ENCODE data around the gene FAM72A. TPM values are rescaled to one million over a fixed set of nuclear protein-coding genes. Genes with fewer than 3 reads are reported as not detected.
"Not testable (repeated sequence)": the region's sequence is repeated elsewhere in the genome, so short reads cannot be mapped to it uniquely, and the experiment has no call there.

FAM72A gene
- 1 to 10 TPM in 3 of 9 donors, under 1 TPM in 4, not detected in 2; 0.22 to 5.8 (median 0.65) TPM for total RNA-seq
- under 1 TPM; 0.46 to 0.65 TPM for polyA plus RNA-seq
- long read RNA-seq, donor 1, result 0 reads
- long read RNA-seq, donor 2, result 0 reads
- long read RNA-seq, donor 3, result 0 reads

- H3K36me3 ChIP-seq; H3K27me3 ChIP-seq; H3K9me3 ChIP-seq; H3K4me1 ChIP-seq; intact Hi-C loops (cut with DNase I): not testable (repeated sequence)
- peak within 1 kb of the TSS; percentile 47 to 91 (median 84) for H3K27ac ChIP-seq
- peak; percentile 89 to 94 (median 93) for ATAC-seq
- WGBS, 4 donors, result 0% methylated on average over 10 to 21 of the region's 36 CpGs
- peak within 1 kb of the TSS; percentile 34 to 76 (median 64) for H3K4me3 ChIP-seq
- DNase-seq, result peak; percentile 97 to 99 (median 98)
Observed at GRCh38 chr1:206202789-206203363, at the start of gene FAM72A. TSS of gene FAM72A (minus strand) at chr1:206202839. CDS start at chr1:206202025, 814 bp downstream.

- H3K36me3 ChIP-seq; H3K27ac ChIP-seq; H3K9me3 ChIP-seq; H3K4me3 ChIP-seq; H3K27me3 ChIP-seq; DNase-seq; intact Hi-C loops (cut with DNase I); ATAC-seq; H3K4me1 ChIP-seq: not testable (repeated sequence)
- 69 to 90% (median 73%) methylated on average over 1 to 2 of the region's 3 CpGs for WGBS, 4 donors
Observed at GRCh38 chr1:206250953-206251681, 48.5 kb upstream of the FAM72A start.

- intact Hi-C loops (cut with DNase I); H3K36me3 ChIP-seq; DNase-seq; H3K27me3 ChIP-seq; H3K4me1 ChIP-seq; H3K27ac ChIP-seq; H3K9me3 ChIP-seq; H3K4me3 ChIP-seq: not testable (repeated sequence)
- WGBS, 4 donors, result no CpG with 5 or more reads among the region's 10 CpGs
- ATAC-seq, result peak; percentile 57 to 90 (median 72)
Observed at GRCh38 chr1:206246129-206246886, 43.7 kb upstream of the FAM72A start.

- H3K27ac ChIP-seq; intact Hi-C loops (cut with DNase I); DNase-seq; H3K9me3 ChIP-seq; H3K27me3 ChIP-seq; ATAC-seq; H3K4me3 ChIP-seq; H3K4me1 ChIP-seq; H3K36me3 ChIP-seq: not testable (repeated sequence)
- WGBS, 4 donors, result 50 to 65% (median 61%) methylated on average over 1 of the region's 3 CpGs
Observed at GRCh38 chr1:206245479-206245878, 42.8 kb upstream of the FAM72A start.

- H3K36me3 ChIP-seq; H3K4me1 ChIP-seq; H3K4me3 ChIP-seq; H3K27me3 ChIP-seq; H3K9me3 ChIP-seq; intact Hi-C loops (cut with DNase I); H3K27ac ChIP-seq: not testable (repeated sequence)
- 0 to 18% (median 4%) methylated on average over 1 to 3 of the region's 3 CpGs for WGBS, 4 donors
- peak; percentile 66 to 87 (median 78) for ATAC-seq
- DNase-seq, result peak in 2 of 5 donors; percentile 12 to 14
Observed at GRCh38 chr1:206243335-206243734, 40.7 kb upstream of the FAM72A start.

GRCh38 chr1:206240288-206240687, 37.6 kb upstream of the FAM72A start:
- DNase-seq; H3K4me1 ChIP-seq; H3K36me3 ChIP-seq; H3K4me3 ChIP-seq; H3K27ac ChIP-seq; intact Hi-C loops (cut with DNase I); H3K9me3 ChIP-seq; H3K27me3 ChIP-seq: not testable (repeated sequence)
- WGBS, 4 donors, result 88 to 98% (median 93%) methylated on average over 4 of the region's 4 CpGs
- ATAC-seq, result peak in 3 of 4 donors; percentile 46 to 58 (median 55)

- DNase-seq; H3K9me3 ChIP-seq; H3K4me3 ChIP-seq; H3K4me1 ChIP-seq; H3K27ac ChIP-seq; H3K36me3 ChIP-seq; intact Hi-C loops (cut with DNase I); H3K27me3 ChIP-seq; ATAC-seq: not testable (repeated sequence)
- no CpG with 5 or more reads among the region's 2 CpGs for WGBS, 4 donors
Observed at GRCh38 chr1:206235190-206235589, 32.6 kb upstream of the FAM72A start.

- H3K4me1 ChIP-seq; ATAC-seq; H3K27ac ChIP-seq; H3K27me3 ChIP-seq; H3K9me3 ChIP-seq; H3K4me3 ChIP-seq; intact Hi-C loops (cut with DNase I); H3K36me3 ChIP-seq; DNase-seq: not testable (repeated sequence)
- WGBS, 4 donors, result 71 to 92% (median 86%) methylated on average over 3 of the region's 3 CpGs
Observed at GRCh38 chr1:206234189-206234916, 31.7 kb upstream of the FAM72A start.

GRCh38 chr1:206232970-206233645, 30.5 kb upstream of the FAM72A start:
- DNase-seq; H3K27me3 ChIP-seq; intact Hi-C loops (cut with DNase I); H3K4me1 ChIP-seq; H3K27ac ChIP-seq; H3K9me3 ChIP-seq; H3K36me3 ChIP-seq; H3K4me3 ChIP-seq: not testable (repeated sequence)
- ATAC-seq, result peak; percentile 60 to 85 (median 84)
- WGBS, 4 donors, result 12 to 23% (median 15%) methylated on average over 2 to 3 of the region's 5 CpGs

- H3K9me3 ChIP-seq; intact Hi-C loops (cut with DNase I); H3K4me1 ChIP-seq; H3K4me3 ChIP-seq; H3K27me3 ChIP-seq; DNase-seq; H3K36me3 ChIP-seq; H3K27ac ChIP-seq: not testable (repeated sequence)
- WGBS, 4 donors, result 74 to 83% (median 77%) methylated on average over 5 to 9 of the region's 9 CpGs
- peak in 3 of 4 donors; percentile 38 to 61 (median 60) for ATAC-seq
Observed at GRCh38 chr1:206231989-206232388, 29.4 kb upstream of the FAM72A start.
